Stimulated activated naive CD4-positive, alpha-beta T cell (primary cell): ENCODE results near the gene TENM3.

Experiments used
- DNase-seq, 6 experiments: peaks; one replicate each; lab custom pipeline; 2025; lab: John Stamatoyannopoulos, UW

TENM3 gene

DNA sequence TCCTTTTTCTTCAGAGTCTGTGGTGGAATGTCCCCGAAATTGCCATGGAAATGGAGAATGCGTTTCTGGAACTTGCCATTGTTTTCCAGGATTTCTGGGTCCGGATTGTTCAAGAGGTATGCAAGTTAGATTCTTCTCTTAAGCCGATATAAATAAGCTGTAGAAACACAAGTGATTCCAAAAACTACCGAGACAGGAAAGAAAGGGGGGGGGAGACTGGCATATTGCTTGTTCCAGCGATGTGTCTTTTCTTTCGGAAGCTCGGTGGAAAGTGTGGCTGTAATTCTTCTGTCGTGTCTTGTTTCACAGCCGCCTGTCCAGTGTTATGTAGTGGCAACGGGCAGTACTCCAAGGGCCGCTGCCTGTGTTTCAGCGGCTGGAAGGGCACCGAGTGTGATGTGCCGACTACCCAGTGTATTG is 437.0 kb downstream of the TENM3 start:
- no peak for DNase-seq

DNA sequence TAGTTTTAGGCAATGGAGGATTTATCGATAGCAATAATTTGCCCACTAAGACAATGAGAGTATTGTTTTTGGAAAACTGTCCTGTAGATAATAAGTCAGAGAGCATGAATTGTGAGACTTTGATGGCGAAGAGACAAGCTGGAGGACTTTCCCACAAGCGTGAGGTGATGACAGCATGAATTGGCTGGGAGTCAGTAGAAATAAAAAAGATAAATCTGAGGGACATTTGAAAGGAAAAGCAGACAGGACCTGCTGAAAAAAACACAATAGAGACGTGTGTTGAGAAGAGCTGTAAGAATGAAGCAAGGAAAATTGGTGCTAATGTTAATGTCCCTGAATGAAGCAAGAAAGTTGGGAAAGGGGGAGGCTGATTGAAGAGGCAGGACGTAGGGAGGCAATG is 440.5 kb downstream of the TENM3 start:
- DNase-seq, result no peak

DNA sequence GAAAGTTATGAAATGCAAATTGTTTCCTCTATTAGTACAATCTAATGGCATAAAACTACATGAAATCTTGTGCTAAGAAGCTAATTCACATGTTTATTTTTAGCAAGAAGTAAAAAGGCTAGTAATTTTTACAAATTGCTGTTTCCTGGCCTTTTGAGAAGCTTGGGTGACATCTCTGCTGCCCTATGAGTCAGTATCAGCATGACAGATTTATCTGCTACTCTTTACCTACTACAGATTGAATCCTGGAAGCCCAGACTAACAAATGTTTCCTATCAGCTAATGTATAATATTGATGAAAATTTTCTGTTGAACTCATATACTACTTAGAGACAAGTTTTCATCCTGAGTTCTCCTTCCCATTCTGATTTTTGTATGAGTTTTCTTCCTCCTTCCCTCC is 441.6 kb downstream of the TENM3 start:
- DNase-seq, result no peak

DNA sequence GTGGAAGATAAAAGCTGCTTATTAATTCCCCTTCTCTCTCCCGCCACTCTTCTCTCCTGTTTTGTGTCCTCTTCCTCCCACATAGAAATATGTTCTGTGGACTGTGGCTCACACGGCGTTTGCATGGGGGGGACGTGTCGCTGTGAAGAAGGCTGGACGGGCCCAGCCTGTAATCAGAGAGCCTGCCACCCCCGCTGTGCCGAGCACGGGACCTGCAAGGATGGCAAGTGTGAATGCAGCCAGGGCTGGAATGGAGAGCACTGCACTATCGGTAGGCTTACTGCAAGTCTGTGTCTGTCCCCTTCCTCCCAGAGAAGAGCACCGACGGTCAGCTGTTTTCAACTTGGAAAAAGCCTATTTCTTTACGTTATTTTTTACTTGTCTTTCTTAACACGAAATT is 444.9 kb downstream of the TENM3 start:
- no peak for DNase-seq

DNA sequence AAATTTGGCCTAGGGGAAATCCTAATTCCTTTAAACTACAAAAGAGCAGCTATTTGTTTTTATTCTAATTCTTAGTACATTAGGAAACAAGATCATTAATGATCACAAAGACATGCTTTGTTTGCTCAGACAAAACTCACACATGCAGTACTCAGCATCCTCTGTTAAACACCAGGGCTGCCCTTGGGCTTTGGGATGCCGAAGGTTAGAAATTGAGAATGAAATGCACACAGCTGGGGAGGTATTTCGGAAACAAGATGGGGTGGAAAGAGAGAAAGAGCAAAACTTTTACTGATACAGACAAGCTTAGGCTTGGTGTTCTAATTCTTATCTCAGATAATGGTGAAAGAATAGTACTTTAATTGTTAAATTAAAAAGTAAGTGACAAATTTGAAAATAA is 451.3 kb downstream of the TENM3 start:
- DNase-seq, result no peak

DNA sequence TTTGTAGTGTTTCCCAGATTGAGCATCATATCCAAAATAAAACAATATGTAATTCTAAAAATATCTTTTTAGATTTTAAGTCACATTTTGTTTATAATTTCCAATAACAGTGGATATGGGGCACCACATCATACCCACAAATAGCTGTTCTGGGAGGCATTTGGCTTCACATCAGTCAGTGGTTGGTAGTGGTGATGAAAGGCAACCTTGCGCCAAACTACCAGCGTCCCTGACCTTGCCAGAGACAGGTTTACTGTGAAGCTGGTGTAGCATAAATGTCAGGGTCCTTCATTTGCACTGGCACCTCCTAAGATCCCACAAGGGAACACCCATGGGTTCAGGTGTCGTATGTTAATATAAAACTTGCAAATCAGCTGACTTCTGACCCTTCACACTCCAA is 451.8 kb downstream of the TENM3 start:
- DNase-seq, result no peak

DNA sequence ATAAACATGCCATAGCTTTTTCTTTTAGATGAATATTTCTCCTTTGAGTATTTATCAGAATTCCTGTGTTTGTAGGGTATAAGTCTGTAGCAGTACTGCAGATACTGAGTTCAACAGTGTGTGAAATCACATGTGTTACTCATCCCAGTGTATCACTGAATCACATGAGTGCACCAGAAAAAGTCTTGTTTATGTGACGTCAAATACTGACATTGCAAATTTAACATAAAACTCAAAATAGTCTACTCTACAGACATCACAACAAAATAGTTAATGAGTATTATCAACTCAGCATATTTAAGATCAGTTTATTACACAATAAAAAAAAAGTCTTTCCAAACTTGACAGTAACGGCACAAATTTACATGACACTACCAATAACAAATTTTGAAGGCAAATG is 452.6 kb downstream of the TENM3 start:
- DNase-seq, result no peak

DNA sequence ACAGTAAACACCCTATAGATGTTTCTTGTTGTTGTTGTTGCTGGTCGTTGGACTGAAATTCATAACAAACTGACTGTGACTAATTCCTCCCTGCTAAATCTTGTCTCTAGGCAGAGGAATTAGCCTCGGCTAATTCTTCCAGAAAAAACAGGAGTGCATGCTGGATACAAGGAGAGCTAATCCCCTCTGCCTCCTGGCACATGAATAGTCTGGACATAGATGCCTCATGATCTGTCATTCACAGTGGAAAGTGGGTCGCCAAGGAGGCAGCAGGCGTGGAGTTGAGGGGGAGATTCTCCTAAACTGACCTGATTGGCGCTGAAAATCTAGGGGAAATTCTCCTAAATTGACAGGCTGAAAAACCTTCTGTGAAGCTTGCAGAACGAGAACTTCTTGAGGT is 453.9 kb downstream of the TENM3 start:
- DNase-seq, result no peak

DNA sequence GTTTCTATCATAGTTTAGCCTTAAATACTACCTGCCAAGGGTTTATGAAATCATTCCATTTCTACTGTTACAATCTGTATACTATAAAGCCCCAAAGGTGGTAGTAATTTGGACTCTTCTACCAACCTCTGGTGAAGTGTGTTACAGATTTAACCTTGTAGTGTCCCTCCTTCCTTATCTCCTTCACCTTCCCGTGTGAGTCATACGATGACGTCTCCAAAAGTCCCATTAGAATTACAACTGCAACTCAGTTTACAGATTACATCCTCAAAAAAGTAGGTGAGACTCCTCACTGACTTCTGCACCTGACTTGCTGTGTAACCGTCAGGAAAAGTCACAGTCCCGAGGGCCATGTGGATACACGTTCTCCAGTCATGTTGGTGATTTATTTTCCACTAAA is 455.0 kb downstream of the TENM3 start:
- DNase-seq, result no peak

DNA sequence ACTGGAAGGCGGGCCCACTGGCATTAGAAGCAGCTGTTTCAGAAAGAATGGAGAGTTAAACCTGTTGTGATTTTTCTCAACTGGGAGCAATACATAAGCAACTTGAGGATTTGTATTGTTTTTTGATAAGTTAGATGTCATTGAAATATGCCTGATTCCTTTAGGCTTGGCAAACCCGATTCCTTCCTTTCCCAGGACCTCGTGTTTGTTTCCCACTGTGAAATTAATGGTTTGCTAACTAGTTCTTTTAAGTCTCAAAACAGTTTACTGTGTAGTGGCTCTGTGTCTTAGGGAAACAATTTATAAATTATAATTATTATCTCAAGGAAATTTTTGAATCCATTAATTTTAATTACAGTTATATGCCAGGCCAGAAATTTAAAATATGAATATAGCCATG is 456.0 kb downstream of the TENM3 start:
- no peak for DNase-seq

DNA sequence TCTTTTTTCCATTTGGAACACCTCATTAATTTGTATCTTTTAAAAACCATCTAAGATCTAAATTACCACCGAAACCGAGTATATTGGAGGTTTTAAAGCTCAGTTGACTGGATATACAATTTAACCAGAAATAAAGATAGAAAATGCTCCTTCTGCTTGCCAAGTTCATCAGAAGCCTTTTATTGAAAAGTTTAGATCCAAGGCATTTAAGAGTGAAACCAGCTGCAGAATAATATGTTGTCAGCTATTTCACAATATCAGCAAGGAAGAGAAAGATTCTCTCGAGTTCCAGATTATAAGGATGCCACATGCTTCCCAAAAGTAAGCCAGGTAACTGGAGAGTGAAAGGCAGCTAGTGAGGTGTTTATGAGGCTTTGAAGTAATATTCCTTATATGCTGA is 456.6 kb downstream of the TENM3 start:
- no peak for DNase-seq

DNA sequence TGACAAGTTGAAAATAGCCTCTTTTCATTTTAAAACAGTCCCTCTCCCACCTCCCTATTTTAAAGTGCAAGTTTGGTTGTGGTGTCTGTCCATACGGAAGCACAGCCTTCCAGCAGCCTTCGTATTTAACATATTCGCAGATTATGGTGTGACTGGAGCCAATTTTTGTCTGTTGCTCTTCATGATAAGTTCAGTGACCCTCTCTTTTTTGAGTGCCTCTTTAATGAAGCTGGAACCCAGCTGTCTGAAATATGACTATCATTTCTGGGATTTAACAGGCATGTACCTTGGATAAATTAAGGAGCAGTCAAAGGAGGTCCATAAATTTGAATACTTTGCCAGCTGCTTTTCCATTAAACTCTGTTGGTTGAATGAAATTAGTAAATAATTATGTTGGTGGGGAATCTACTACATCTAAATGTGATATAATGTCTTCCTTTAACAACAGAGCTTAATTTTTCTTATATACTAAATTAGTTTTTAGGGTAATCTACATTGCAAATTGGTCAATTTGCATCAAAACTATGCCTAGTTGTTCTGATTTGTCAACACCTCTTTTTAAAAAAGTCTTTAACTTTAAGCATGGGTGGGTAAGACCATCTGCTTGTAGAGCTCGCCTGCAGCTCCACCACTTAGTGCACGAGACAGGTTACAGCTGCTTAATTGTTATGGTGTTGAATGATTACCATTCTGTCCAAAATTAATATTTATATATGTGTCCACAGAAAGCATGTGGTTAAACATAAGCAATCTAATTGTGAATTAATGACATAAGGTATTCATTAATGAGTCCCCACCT is 457.4 kb downstream of the TENM3 start:
- no peak for DNase-seq

DNA sequence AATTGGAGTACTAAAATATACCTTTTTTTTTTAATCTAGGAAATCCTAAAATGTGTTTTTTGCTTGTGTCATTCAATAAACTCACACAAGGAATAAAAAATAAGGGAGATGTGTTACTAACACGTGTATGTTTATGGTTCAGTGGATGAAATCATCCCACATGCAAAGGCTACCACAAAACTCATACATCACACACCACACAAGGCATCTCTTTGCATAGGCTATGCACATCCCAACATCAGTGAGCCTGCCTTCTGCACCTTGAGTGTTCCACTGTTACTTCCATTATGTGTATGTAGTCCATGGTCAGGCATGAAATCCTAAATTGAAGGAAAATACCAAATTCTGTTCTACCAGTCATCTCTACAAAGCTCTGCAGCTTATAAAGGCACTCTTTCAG is 460.9 kb downstream of the TENM3 start:
- DNase-seq, result no peak

DNA sequence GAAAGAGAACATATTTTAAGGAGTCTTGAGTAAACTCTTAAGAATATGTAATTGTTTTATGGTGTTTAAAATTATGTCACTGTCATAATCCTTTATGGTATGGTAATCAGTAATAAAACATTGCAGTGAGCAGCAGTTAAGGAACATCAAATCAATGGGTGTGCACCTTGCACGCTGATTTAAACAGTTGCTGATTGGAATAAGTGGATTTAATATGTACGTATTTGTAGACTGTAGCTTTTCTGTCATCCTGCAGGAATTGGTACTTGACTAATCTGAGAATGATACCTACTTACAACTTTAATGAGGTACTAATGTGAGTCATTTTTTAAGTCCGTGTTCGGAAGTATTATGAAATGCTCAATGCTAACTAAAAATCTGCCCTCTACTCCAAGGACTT is 461.7 kb downstream of the TENM3 start:
- DNase-seq, result no peak

DNA sequence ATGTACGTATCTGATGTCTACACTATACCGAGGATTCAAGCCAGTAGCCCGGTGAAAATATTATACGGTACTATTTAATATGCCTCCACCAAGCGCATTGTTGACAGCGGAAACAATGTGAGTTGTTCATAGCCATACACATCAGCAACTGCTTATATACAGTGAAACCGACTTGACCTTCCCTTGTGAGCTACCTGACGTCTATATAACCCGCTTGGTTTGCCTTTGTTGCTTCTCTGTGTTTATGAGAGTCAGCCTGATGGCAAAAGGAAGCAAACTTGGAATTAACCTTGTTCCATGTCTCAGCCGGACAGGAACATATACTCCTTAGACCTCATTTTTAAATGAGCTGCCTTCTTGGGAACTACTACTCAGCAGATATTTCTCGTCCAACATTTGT is 462.2 kb downstream of the TENM3 start:
- DNase-seq, result no peak

DNA sequence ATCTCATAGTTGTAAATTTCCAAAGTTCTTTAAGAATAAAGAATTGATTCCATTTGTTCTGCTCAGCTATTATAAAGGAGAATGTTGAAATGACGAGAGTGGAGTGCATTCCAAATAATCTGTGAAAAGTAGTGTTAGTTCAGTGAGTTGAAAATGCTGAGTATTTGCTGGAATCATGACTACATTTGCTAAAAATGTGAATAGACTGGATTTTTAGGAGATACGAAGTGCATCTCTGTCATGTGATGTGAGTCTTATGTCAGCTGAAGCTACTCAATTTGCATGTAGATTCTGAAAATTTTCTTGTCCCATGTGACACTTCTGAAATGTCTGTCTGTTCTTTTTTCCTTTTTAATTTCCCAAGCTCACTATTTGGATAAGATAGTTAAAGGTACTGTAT is 468.0 kb downstream of the TENM3 start:
- DNase-seq, result no peak

DNA sequence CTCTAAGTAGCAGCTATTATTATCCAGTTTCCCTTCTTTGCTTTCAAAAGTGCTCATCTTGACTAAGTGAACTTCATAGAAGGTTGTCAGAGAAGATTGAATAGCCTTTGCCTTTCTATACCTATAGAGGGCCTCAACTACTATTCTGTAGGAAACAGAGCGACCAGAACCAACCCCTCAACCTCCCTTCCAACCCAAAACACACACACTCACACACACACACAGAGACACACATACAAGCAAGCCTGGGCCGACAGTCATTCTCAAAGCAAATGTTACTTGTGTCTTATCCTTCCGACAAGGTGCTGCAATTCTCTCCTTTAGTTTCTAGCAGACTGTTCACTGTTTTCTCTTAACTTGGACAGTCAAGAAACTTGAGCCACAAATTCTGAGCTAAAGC is 472.3 kb downstream of the TENM3 start:
- DNase-seq, result no peak

DNA sequence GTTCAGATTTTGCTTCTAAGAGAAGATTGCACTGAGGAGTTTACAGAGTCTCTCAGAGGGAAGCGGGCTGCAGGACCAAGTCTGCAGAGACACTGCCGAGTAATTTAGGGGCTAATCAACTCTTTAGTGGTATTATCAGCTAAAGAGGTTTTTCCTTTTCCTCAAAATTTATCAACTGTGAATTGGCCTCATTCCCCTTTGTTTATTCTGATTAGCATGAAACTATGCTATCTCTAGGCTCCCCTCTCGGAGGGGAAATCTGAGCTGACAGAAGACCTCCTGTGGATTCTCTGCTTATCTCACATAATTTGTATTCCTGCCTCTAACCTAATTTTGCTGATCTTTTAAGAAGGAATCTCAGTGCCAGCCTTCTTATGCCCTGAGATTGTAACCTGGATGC is 473.0 kb downstream of the TENM3 start:
- DNase-seq, result no peak

DNA sequence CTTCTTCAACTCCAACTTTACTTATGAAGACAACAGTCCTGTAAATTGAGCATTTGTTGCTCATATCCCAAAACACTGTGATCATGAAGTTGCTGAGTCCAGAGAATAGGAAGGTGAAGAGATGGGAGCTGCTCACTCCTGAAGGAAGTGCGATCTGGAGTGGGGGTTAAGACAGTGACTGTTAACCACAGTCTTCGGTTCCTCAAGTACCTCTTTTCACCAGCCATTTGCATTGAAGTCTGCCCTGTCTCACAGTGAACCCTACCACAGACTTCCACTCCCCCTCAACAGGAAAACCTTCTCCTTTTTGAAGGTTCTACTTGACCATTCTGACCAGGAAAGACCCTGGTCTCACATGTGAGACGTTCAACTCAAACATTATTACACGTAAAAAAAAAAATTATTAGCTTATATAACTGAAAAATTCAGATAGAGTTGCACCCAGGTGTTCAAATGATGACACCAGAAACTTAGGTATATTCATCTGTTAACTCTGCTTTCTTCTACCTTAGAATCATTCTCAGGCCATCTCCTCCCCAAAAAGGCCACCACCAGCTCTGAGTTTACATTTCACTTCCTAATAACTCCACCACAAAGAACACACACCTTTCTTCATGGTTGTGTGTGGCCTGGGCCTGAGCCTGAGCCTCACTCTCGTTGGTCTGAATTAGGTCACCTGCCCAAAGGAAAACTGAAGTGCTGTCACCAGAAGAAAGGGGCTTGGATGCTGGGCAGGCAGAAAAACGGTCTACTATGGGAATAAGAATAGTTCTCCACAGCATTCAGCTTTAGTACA is 474.8 kb downstream of the TENM3 start:
- DNase-seq, result no peak

DNA sequence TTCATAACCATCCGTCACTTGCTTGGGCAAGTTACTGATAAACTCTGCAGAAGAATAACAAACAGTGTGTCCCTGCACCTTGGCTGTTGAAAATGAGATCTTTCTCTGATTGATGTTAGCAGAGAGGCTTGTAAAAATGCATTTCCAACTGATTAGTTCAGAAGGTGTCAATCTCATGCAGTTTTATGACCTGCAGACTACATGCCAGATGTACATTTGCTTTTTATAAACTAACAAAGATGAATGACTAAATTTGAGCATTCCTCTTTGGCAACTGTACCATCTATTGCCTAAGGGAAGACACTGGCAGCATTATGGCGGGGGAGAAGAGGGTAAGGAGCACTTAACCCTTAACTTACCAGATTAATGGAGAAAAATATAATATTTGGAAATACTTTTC is 481.2 kb downstream of the TENM3 start:
- DNase-seq, result no peak

DNA sequence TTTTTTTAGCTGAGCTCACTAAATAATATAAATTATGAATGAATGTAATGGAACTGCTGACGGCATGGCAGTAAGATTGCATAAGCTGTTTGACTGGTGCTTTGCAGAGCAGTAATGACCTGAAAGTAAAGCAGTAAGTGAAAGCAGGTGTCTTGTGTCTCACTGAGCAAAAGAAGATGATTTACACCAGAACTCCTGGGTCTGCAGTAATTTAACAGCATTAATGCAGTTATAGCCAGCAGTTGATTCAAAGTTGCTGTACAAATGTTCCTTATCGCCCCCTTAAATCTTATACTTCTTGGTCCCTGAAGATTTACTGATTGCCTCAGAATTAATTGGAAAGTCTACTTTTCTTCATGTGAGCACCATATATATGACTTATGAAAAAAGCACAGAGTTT is 486.3 kb downstream of the TENM3 start:
- DNase-seq, result no peak

DNA sequence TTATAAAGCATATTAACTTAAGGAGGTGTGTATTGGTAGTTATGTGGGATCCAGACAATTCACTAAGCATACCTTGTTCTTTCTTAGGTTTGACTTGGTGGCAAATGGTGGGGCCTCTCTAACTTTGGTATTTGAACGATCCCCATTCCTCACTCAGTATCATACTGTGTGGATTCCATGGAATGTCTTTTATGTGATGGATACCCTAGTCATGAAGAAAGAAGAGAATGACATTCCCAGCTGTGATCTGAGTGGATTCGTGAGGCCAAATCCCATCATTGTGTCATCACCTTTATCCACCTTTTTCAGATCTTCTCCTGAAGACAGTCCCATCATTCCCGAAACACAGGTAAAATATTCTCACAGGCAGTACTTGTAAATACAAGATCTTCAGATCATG is 487.6 kb downstream of the TENM3 start:
- DNase-seq, result no peak

DNA sequence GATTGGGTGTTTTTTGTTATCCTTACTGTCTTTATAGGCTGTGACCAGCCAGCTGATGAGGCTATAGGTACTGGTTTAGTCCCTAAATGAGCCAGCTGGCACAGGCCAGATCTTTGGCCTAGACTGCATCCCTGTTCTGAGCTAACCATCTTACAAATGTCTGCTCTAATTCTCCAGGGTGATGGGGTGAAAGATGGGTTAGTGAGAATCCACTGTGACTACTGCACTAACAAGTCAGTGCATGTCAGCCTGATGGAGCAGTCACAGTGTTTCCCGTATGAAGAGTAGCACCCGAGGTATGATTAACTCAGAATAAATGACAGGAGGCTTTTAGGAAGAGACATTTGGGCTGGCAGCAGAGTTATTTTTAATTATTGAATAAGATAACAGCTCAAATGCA is 493.0 kb downstream of the TENM3 start:
- DNase-seq, result no peak
